ENCODE results near the gene SENP8. TPM values are rescaled to one million over a fixed set of nuclear protein-coding genes. Genes with fewer than 3 reads are reported as not detected.
A peak's percentile ranks its signal among the peaks of the same experiment; 100 is the strongest.

SENP8 gene
- total and polyA plus RNA-seq, 2 of the 8 experiments (the other 6 are each of a cell fraction or from before 2014, with no cell fraction given), result 4.1 to 6.0 TPM

DNA sequence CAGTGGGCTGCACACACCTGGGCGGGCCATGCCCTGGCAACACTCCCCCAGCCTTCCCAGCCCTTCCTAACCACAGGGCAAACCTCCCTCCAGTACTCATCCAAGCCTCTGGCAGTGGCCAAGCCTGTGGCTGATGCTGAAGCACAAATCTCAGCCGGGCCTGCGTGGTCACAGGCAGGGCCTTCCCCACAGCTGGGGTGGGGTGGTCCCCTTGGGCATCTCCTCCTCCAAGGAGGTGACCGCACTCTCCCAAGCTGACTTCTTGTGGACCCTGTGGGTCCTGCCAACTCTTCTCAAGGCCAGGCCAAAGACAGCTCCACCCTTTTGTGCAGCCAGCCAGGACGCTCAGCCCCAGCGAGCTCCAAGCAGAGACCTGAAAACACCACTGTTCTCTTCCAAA, 58.0 kb downstream of the SENP8 start:
- no peak for DNase-seq (ENCODE audit: low read depth in 1 of 2, low spot score in 2 of 2)
- CTCF ChIA-PET (ENCODE audit: partially characterized antibody), result interaction anchor here (1.3 to 1.5 kb wide), 2 partner anchors 8 to 20 kb away, joined by 6 read pairs; no protein-coding TSS in a partner anchor
- WGBS, 2 experiments (ENCODE audit: extremely low coverage in 1 of 2, insufficient coverage in 1 of 2, insufficient read length in 1 of 2, insufficient replicate concordance in 2 of 2, low coverage in 1 of 2, low lambda C conversion rate in 2 of 2, missing lambda C conversion rate in 1 of 2), result 98% methylated on average over 6 of the region's 6 CpGs; no CpG with 5 or more reads in 1 of the 2 experiments

More for the DNA sequence above, 58.0 kb downstream of the SENP8 start:
- Histone ChIP-seq H3K79me1 (ENCODE audit: low read depth, low read length) (no peaks in the 10 kb centered on the region), H4K5ac (ENCODE audit: insufficient read length, low read depth, low read length) (no peak overlapping the region), H2AFZ (ENCODE audit: low read length) (no peak overlapping the region), H2BK5ac (ENCODE audit: low read depth, low read length) (no peak overlapping the region), H3K18ac (ENCODE audit: extremely low read depth, low read length) (no peak overlapping the region), H3K23me2 (ENCODE audit: low read depth, low read length) (no peaks in the 10 kb centered on the region), H3K36me3 (ENCODE audit: control insufficient read depth in 2 of 4, insufficient read depth in 4 of 4, low read length in 3 of 4) (no peaks in the 10 kb centered on the region), H2BK120ac (replicated peaks; ENCODE audit: low read depth, low read length) (no peak overlapping the region), H2AK5ac (ENCODE audit: low read depth, low read length) (no peak overlapping the region), H2BK15ac (ENCODE audit: low read length) (no peak overlapping the region), H3K27ac (ENCODE audit: low read depth, low read length) (no peak overlapping the region), H3K56ac (replicated peaks; ENCODE audit: insufficient read length, low read depth, low read length) (no peak overlapping the region), H3K79me2 (ENCODE audit: control insufficient read depth in 1 of 2, insufficient read depth in 2 of 2, low read length in 2 of 2) (no peaks in the 10 kb centered on the region), H3K14ac (ENCODE audit: insufficient read length) (no peak overlapping the region), H2BK12ac (ENCODE audit: low read depth, low read length) (0 out of 2 replicates have a peak overlapping the region, but pooled peaks have one; percentile 9), H3K4ac (replicated peaks; ENCODE audit: insufficient read length, low read depth, low read length) (no peak overlapping the region), H3K9ac (replicated peaks in 1 of 4; ENCODE audit: extremely low read depth in 1 of 4, low read depth in 3 of 4, low read length in 3 of 4) (no peak overlapping the region), H4K20me1 (replicated peaks in 1 of 2; ENCODE audit: control insufficient read depth in 1 of 2, insufficient read depth in 2 of 2, low read length in 2 of 2) (no peaks in the 10 kb centered on the region), H3K9me3 (ENCODE audit: insufficient read depth in 2 of 2, low read depth in 1 of 2, low read length in 1 of 2) (no peaks in the 10 kb centered on the region), H3K23ac (ENCODE audit: insufficient read length) (no peak overlapping the region), H3K4me3 (ENCODE audit: extremely low read depth in 1 of 4, insufficient read depth in 2 of 4, low read depth in 3 of 4, low read length in 4 of 4) (no peak overlapping the region), H3K27me3 (replicated peaks in 1 of 4; ENCODE audit: control insufficient read depth in 3 of 4, extremely low read depth in 1 of 4, insufficient read depth in 3 of 4, low read length in 3 of 4) (no peaks in the 10 kb centered on the region), H2BK20ac (ENCODE audit: low read length) (no peak overlapping the region), H4K8ac (ENCODE audit: extremely low read depth, insufficient read depth, low read length) (no peak overlapping the region), H3K4me1 (replicated peaks in 1 of 4; ENCODE audit: control insufficient read depth in 3 of 4, insufficient read depth in 4 of 4, low read length in 3 of 4) (peaks cover 0 to 4% (median 0%) of the 10 kb centered on the region in 4 experiments; a peak in 1 of 7 replicates), H3K4me2 (ENCODE audit: insufficient read depth in 1 of 2, low read depth in 2 of 2, low read length in 2 of 2) (no peak overlapping the region), H4K91ac (replicated peaks; ENCODE audit: insufficient read length, low read length) (peak overlapping the region; percentile 42)
- POLR2A ChIA-PET (ENCODE audit: partially characterized antibody), result no interaction called here
- TF ChIP-seq BRCA1 (IDR thresholded peaks at IDR 0.05; ENCODE audit: low read depth, low read length) (no peak), CTBP2 (IDR thresholded peaks at IDR 0.05; ENCODE audit: borderline replicate concordance, insufficient read depth, insufficient read length, low read length) (no peak), POLR2AphosphoS5 (IDR thresholded peaks at IDR 0.05; ENCODE audit: low read depth, low read length) (no peak), EGR1 (IDR thresholded peaks at IDR 0.05; ENCODE audit: borderline replicate concordance, low read depth, low read length) (no peak), TAF1 (IDR thresholded peaks at IDR 0.05; ENCODE audit: low read depth, low read length) (no peak), CHD1 (IDR thresholded peaks at IDR 0.05; ENCODE audit: low read depth, low read length) (no peak), MAFK (IDR thresholded peaks at IDR 0.05; ENCODE audit: low read depth, low read length) (no peak), SIX5 (IDR thresholded peaks at IDR 0.05; ENCODE audit: low read depth, low read length) (no peak), SRF (IDR thresholded peaks at IDR 0.05; ENCODE audit: low read depth, low read length) (no peak), EZH2 (IDR thresholded peaks at IDR 0.05; ENCODE audit: low read depth, low read length, severe bottlenecking) (no peak), CBX5 (IDR thresholded peaks at IDR 0.05; ENCODE audit: low read depth, low read length) (no peak), GABPA (IDR thresholded peaks at IDR 0.05; ENCODE audit: borderline replicate concordance, insufficient read depth, low read length) (no peak), KDM4A (IDR thresholded peaks at IDR 0.05; ENCODE audit: low read depth, low read length, severe bottlenecking) (no peak), RXRA (IDR thresholded peaks at IDR 0.05; ENCODE audit: insufficient read depth, low read depth, low read length) (no peak), SUZ12 (IDR thresholded peaks at IDR 0.05; ENCODE audit: low read length) (no peak), ASH2L (IDR thresholded peaks at IDR 0.05; ENCODE audit: low read length) (no peak)
- FAIRE-seq, result no peak
